Islet precursor cell (in vitro differentiated cells): ENCODE measurements around the gene RNU4-1.
"Not testable (repeated sequence)": the region's sequence is repeated elsewhere in the genome, so short reads cannot be mapped to it uniquely, and the experiment has no call there.

ENCODE experiments used
- DNase-seq: peaks from one replicate; pipeline ENCODE4 v3.0.0-alpha.2; 2018

Gene RNU4-1

GRCh38 chr12:120292661-120293531 lies at the start of gene RNU4-1:
Gene RNU4-1 (minus strand): TSS chr12:120293237.
- DNase-seq: peak; percentile 98

- DNase-seq: no peak
Observed at GRCh38 chr12:120342175-120343038, 49.4 kb upstream of the RNU4-1 start.

GRCh38 chr12:120339256-120339655 lies 46.2 kb upstream of the RNU4-1 start:
- no peak for DNase-seq

DNA sequence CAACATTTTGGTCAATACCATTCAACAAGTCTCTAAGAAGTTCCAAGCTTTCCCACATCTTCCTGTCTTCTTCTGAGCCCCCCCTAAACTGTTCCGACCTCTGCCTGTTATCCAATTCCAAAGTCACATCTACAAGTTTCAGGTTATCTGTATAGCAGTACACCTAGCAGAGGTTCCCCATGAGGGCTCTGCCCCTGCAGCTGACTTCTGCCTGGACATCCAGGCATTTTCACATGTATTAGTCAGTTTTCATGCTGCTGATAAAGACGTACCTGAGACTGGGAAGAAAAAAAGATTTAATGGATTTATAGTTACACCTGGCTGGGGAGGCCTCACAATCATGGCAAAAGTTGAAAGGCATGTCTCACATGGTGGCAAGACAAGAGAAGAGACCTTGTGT lies 44.7 kb upstream of the RNU4-1 start:
- no peak for DNase-seq

GRCh38 chr12:120336392-120336791 lies 43.4 kb upstream of the RNU4-1 start:
- DNase-seq: not testable (repeated sequence)

- peak; percentile 88 for DNase-seq
Observed at GRCh38 chr12:120335447-120335846, 42.4 kb upstream of the RNU4-1 start.

DNA sequence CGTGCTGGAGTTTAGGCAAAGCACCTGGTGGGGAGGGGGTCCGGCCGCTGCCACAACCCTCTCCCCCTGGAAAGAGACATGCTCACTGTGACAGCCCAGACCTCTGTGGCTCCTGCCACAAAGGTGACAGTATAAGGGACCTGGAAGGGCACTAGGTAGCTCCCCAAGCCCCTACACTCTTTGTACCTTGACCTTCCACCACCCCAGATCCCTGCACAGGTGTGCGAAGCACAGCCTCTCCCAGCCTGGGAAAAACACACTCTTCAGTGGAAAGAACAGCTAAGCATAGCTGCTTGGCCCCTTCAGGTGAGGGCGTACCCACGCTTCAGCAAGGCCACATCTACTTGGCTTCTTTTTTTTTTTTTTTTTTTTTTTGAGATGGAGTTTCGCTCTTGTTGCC lies 39.5 kb upstream of the RNU4-1 start:
- DNase-seq: no peak

DNA sequence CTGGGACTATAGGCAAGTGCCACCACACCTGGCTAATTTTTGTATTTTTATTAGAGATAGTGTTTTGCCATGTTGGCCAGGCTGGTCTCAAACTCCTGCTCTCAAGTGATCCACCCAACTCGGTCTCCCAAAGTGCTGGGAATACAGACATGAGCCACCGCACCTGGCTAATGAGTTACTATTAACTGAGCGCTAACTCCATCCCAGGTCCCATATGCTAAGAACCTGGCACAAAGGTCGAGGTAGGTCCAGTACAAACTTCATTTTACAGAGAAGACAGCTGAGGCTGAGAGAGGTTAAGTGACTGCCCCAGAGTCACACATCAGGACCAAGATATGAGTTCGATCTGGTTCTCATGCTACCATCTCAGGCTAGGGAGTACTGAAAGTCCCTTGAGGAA lies 39.0 kb upstream of the RNU4-1 start:
- DNase-seq: no peak

DNA sequence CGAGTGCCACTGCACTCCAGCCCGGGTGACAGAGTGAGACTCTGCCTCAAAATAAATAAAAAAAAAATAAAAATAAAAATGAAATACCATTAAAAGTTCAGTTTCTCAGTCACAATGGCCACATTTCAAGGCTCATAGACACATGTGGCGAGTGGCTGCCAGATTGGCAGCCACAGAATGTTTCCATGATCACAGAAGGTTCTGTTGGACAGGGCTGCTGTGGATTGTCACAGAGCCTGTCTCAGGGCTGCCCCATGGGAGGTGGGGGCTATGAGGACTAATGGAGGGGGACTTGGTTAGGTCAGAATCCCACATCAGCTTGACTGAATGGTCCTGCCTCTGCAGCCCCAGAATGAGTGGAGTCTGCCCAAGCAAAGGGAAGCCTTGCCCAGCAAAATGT lies 38.4 kb upstream of the RNU4-1 start:
- DNase-seq: no peak

DNA sequence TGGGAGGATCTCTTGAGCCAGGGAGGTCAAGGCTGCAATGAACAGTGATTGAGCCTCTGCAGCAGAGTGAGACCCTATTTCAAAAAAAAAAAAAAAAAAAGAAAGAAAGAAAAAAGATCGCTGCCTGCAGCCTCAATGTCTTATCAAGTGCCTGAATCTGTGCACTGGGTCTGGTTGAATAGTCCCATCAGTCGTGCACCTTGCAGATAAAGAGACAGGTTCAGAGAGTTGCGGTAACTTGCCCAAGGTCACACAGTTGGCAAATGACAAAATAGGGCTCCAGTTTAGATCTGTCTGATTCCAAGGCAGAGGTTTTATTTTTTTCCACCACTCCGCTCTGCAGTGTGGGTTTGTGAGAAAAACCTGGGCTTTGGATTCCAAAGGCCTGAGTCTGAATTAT lies 35.2 kb upstream of the RNU4-1 start:
- DNase-seq: no peak

DNA sequence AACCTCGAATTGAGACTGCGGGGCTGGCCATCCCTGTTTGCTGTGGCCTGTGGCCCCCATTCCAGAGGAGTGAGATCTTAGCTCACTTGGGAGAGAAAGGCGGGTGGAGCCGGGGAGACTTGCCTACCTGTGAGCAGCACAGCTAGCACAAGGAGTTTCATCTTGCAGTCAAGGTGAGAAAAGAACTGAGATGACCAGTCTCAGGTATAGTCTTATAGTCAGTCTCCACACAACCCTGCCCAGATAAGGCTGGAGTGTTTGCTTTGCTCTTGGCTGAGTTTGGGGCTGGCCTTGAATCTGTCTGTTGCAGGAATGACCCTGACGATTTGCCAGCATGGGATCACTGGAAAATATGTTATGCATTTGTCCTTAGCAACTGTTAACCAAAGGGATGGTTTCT lies 34.6 kb upstream of the RNU4-1 start, which contains the start of gene PLA2G1B:
TSS of gene PLA2G1B (minus strand) at position 187 of the 400 bp plus-strand sequence. CDS start at position 161, 26 bp downstream.
- DNase-seq: no peak

GRCh38 chr12:120324841-120325417 lies 31.9 kb upstream of the RNU4-1 start:
- DNase-seq: no peak

DNA sequence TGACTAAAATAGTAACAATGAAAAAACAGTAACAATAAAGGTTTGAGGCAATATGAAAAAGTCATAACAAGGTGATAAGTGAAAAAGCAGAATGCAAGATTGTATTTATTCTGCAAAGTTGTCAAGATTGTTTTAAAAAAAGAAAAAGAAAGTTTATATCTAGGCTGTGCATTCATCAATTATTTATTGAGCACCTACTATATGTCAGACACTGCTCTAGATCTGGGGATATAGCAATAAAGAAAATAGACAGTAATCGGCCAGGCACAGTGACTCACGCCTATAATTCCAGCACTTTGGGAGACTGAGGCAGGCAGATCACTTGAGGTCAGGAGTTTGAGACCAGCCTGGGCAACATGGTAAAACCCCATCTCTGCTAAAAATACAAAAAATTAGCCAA lies 30.7 kb upstream of the RNU4-1 start:
- DNase-seq: no peak

DNA sequence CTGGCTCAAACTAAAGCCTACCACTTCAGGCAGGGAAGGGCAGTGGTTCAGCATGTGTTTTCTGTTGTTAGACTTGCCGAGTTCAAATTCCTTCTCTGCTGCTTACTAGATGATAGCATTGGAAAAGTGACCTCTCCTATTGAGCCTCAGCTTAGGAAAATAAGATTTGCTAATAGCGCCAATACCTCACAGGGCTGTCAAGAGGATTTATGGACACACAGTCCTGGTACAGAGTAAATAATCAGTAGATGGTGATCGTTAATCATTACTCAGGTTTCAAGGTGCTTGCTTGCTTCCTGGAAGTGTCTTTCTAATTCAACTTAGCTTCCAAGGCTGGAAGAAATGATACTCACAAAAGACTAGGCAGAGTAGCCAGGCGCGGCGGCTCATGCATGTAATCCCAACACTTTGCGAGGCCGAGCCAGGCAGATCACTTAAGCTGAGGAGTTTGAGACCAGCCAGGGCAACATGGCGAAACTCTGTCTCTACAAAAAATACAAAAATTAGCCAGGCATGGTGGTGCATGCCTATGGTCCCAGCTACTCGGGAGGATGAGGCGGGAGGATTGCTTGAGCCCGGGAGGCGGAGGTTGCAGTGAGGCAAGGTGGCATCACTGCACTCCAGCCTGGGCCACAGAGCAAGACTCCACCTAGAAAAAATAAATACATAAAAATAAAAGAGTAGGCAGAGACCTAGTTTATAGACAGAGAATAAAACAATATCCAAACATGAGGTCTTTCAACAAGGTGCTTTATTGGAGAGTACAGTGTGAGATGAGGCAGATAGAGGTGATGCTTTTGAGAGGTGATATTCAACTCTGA lies 28.6 kb upstream of the RNU4-1 start:
- DNase-seq: no peak

- peak; percentile 100 for DNase-seq
Observed at GRCh38 chr12:120317224-120318105, 24.4 kb upstream of the RNU4-1 start.

DNA sequence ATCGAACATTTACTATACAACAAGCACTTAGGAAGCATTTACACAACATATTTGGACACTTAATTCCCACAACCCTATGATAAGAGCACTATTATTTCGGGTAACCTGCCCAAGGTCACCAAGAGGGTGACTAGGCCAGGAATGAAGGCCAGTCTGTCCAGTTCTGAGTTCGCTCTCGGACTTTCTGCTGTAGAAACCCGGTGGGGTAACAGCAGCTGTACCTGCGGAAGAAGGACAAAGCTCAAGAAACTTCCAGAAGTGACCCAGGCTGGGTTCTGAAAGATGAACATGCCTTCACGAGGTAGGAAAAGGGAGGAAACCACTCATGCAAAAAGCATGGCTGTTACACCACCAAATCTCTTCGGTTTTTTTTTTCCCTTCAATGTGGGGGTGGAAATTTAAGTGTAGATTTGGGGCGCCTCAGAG lies 23.8 kb upstream of the RNU4-1 start:
- no peak for DNase-seq

GRCh38 chr12:120314220-120314619 lies 21.2 kb upstream of the RNU4-1 start:
- DNase-seq: peak; percentile 72

DNA sequence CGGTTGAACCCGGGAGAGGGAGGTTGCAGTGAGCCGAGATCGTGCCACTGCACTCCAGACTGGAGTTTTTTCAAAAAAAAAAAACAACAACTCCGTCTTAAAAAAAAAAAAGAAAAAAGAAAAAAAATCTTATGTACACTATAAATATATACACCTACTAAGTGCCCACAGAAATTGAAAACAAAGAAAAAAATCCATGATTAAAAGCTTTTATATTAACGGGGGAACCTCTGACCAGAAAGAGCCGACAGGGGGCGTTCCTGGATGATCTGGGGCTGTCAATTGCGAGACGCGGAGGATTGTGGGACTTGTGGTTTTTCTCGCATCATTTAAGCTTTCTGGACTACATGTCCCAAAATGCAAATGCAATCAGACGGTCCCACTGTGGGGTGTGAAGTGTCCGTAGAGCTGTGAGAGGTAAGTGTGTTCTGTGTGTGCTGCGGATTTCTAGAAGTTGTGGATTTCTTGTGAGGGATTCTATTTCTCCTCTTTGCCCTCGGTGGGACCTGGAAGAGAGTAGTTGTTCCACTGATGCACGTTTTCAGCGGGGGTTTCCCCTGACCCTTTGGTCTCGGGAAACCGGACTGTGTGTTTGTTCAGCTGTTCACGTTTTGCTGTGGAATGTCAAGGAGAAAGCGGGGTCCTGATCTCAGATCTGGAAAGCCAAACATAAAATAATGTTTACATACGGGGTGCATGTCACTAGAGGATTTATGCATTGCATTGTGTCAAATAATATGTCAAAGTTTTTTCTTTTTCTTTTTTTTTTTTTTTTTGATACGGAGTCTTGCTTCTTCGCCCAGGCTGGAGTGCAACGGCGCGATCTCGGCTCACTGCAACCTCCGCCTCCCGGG lies 9.2 kb upstream of the RNU4-1 start, which contains the start of gene SIRT4:
TSS of gene SIRT4 (plus strand) at position 360 of the 854 bp plus-strand sequence. CDS start 1,241 bp downstream, outside the sequence.
- DNase-seq: peak; percentile 95

DNA sequence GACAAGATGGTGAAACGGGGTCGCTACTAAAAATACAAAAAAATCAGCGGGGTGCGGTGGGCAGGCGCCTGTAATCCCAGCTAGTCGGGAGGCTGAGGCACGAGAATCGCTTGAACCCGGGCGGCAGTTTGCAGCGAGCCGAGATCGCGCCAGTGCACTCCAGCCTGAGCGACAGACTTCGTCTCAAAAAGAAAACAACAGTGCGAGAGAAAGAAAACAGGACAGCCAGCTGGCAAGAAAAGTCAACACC lies 701 bp downstream of the RNU4-1 start:
- no peak for DNase-seq

GRCh38 chr12:120290609-120291305 lies 2.3 kb downstream of the RNU4-1 start:
- DNase-seq: peak; percentile 87
